Body of pancreas (tissue), 4 donors: ENCODE results near the gene CAMK1D.

Experiments used
- CTCF ChIP-seq, 7 experiments: fragments of 450-650 bp in 4 of 7; fragments of 200-600 bp in 3 of 7; sonication (generic) in 3 of 7; IDR thresholded peaks; one replicate each; pipeline ENCODE4 v1.5.1; 2016 to 2019; ENCODE audit warnings: antibody characterized with exemption in 7 of 7
- POLR2A ChIP-seq, 3 donors: fragments of 450-650 bp; IDR thresholded peaks; one replicate each; pipeline ENCODE4 v1.6.1; 2016; ENCODE audit warnings: antibody characterized with exemption in 3 of 3, mild to moderate bottlenecking in 2 of 3

GRCh38 chr10:12568391-12569009 lies 219.2 kb downstream of the CAMK1D start:
- TF ChIP-seq CTCF (IDR thresholded peaks at IDR 0.05): no peak
- no peak for TF ChIP-seq POLR2A (IDR thresholded peaks at IDR 0.05)
